ENCODE results near the gene ERI2. TPM values are rescaled to one million over a fixed set of nuclear protein-coding genes. Genes with fewer than 3 reads are reported as not detected.
"Not testable (repeated sequence)": the region's sequence is repeated elsewhere in the genome, so short reads cannot be mapped to it uniquely, and the experiment has no call there.

The ERI2 gene
- total RNA-seq, 1 donor from 2014 or later, result 18.6 TPM

DNA sequence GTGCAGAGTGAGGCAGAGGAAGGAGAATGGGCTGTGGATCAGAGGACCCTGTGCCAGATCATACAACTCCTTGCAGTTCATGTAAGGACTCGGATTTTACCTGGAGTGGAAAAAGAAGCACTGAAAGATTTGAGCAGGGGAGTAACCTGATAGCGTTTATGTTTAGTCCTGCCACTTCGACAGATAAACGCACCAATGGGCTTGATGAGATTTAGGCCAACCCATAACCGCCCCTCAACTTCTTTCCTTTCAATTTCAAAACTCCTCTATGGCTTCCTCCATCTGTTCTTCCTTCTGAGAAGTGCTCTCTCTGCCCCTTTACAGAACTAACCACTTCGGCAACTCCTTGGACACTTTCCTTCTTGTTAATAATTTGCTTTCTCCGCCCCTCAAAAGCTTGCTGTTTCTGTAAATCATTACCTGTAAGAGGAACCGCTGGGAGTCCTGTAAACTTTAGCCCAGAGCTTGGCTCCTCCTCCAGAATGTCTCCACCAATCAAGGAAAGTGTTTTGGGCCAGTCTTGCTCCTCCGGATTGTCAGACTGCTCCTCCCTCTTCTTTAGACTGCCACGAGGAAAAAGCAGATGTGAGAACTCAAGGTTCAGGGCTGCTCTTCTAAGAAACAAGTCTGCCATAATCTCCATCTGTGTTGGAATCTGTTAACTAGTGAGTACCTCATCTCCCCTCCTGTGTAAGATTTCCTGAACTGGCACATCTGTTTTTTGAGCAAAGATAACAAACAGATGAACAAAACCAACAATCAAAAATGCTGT, 42.6 kb downstream of the ERI2 start, which contains the start of gene ACSM3:
Gene ACSM3 (plus strand): TSS at position 554 of the 772 bp plus-strand sequence. CDS start 6,021 bp downstream, outside the sequence.
- peak; percentile 91 for DNase-seq (ENCODE audit: low spot score)

DNA sequence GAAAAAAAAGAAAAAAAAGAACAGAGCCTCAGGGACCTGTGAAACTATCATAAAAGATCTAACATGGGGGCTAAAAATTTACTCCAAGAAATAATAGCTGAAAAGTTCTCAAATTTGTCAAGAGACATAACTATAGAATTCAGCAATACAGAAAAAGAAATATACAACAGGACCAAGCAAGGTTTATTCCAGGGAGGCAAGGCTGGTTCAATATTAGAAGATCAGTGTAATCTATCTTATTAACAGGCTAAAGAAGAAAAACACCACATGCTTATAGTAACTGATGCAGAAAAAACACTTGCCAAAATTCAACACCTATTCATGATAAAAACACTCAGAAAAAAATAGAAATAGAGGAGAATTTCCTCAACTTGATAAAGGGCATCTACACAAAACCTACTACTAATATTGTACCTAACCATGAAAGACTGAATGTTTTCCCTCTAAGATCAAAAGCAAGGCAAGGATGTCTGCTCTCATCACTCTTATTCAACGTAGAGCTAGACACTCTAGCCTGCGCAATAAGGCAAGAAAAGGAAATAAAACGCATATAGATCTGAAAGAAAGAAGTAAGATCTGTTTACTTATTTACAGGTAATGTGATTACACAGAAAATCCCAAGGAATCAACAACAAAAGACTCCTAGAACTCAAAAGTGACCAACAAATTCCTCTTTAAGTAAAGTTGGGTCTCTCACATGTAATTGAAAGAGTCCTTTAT, 43.7 kb downstream of the ERI2 start:
- no peak for DNase-seq (ENCODE audit: low spot score)

DNA sequence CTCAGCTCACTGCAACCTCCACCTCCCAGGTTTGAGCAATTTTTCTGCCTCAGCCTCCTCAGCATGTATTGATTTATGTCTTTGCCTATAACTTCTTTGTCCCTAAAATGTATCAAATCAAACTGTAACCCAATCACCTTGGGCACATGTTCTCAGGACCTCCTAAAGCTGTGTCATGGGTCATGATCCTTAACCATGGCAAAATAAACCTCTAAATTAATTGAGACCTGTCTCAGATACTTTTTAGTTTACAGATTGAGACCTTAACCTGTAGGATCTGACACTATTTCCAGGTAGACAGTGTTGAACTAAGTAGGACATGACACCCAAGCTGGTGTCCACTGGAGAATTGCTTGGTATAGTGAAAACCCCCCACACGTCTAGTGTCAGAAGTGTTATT, 45.1 kb downstream of the ERI2 start:
- DNase-seq (ENCODE audit: low spot score), result no peak

DNA sequence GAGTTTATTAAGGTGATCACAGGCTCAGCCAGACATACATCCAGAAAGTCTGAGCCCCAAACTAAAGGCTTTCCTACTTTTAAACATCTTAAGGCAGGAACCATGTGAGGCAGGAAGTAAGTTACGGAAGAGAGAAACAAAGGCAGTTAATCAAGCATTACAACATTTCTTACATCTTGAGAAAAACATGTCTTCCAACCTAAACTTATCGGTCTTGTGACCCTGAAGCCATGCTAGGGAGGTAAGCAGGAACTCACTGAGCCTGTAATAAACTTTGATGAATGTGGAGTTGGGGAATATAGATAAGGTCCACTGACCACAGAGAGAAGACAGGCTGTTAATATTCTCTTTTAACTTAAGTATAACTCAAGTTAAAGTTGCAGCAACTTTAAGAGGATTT, 45.9 kb downstream of the ERI2 start:
- no peak for DNase-seq (ENCODE audit: low spot score)

DNA sequence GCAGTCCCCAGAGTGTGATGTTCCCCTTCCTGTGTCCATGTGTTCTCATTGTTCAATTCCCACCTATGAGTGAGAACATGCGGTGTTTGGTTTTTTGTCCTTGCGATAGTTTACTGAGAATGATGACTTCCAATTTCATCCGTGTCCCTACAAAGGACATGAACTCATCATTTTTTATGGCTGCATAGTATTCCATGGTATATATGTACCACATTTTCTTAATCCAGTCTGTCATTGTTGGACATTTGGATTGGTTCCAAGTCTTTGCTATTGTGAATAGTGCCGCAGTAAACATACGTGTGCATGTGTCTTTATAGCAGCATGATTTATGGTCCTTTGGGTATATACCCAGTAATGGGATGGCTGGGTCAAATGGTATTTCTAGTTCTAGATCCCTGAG, 50.5 kb downstream of the ERI2 start:
- DNase-seq (ENCODE audit: low spot score), result not testable (repeated sequence)

DNA sequence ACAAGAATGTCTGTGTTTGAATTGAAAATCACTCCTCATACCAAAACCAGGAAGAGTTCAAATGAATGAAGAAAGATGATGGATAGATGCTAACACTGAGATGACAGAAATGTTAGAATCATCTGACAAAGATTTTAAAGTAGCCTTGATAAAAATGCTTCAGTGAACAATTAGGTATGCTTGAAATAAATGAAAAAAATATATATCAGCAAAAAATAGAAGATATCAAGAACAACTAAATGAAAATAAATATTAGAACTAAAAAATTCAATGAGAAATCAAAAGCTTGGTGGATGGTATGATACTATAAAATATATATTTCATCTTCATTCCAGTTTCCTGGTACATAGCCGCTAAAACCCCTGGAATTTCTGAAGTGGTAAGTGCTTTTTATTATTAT, 51.0 kb downstream of the ERI2 start:
- DNase-seq (ENCODE audit: low spot score), result no peak

DNA sequence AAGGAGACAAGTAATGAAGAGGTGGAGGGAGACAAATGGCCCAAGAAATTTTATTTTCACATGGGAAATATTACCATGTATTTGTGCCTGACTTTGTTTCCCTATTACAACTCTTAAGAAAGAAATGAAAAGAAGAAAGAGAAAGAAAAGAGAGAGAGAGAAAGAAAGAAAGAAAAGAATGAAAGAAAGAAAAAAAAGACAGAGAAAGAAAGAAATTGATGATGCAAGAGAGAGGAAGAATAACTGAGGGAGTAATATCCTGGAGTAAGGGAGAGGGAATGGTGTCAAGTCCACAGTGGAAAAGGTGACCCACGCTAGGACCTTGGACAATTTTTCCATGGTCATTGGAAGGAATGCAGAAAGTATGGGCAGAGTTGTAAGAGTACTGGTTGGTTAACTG, 52.5 kb downstream of the ERI2 start:
- DNase-seq (ENCODE audit: low spot score), result no peak

DNA sequence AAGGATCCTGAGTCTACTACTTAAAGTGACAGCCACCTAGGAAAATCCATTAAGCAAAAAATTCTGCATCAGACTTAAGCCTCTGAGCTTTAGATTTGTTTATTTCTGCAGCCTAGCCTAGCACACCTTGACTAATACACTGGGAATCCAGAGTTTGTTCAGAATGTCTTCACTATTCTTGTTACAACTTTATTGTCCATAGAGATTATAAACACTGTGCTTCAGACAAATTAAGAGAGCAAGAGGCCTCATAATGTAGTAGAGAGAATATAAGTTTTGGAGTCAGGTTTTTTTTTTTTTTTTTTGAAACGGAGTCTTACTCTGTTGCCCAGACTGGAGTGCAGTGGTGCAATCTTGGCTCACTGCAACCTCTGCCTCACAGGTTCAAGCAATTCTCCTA, 55.7 kb downstream of the ERI2 start:
- no peak for DNase-seq (ENCODE audit: low spot score)

DNA sequence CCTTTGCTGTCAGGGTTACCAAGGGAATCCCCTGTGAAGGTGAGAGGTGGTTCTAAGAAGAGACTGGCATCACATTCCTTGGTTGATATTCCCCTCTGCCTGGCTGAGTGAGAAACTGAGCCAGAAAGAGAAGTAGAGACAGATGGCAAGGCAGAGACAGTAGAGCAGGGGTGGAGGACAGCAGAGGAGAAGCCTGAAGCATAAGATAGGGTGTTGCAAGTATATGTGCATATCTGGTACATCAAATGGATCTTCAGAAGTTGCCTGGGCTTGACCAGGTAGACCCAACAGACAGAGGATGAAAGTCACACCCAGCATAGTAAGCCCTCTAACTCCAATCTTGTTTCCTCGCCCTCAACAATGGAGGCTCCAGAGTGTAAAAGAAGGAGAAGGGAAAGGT, 56.8 kb downstream of the ERI2 start:
- DNase-seq (ENCODE audit: low spot score), result no peak

DNA sequence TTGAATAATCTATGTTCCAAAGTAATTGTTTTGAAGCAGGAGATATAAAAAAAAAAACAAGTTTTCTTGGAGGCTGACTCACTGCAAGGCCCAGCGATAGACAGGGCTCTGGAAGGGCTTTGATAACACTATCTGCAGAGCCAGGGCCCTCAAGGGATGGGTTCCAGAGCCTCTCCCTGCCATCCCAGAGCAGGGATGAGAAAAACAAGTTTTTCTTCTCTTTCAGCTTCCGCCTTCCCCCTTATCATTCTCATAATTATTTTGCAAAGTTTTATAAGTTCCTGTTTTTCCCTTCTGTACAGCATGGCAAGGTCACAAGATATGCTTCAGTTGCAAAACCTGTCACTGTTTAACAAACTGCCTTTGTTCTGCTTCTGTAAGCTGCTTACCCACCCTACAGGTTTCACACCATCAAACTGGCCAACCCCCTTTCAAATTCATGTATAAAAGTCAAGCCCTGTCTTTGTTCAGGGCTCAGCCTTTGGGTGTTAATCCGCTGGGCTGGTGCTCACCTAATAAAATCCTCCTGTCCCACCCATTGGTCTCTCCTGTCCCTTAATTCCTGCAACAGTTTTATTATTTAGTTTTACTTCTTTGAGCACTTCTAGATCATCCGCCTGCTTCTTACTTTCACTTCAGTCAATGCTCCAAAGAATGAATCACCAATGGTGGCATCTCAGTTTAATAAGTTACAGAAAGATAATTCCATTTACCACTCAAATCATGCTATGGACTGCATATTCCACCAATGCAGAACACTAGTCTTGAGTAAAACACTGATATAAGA, 59.0 kb downstream of the ERI2 start:
- DNase-seq (ENCODE audit: low spot score), result no peak

DNA sequence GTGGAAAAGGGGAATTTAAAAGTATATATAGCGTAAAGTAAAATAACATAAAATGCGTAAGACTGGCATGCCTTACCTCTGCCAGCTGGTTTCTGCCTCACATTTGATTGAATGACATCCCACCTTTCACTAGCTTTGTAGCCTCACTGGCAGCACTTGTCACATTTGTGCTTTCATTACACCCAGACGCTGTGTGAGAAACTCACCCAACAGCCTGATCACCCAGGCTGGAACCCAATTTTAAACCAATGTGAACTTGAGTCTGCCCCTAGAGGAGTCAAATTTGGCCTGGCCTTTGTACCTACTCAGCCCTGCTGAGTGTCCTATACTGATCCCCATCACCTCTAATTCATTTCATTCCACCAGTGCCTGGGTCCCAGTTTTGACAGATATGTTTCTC, 59.8 kb downstream of the ERI2 start:
- no peak for DNase-seq (ENCODE audit: low spot score)

Other genes starting within 250 kb of the ERI2 start
- gene ACSM2B, start 230.1 kb downstream of the ERI2 start, total RNA-seq, result 0.17 TPM
- 0.20 TPM for gene ACSM1, start 108.8 kb downstream of the ERI2 start, total RNA-seq
- gene THUMPD1, start 64.7 kb downstream of the ERI2 start, total RNA-seq, result 40.7 TPM
- 11.0 TPM for gene ACSM3, start 42.5 kb downstream of the ERI2 start, total RNA-seq
- 2.2 TPM for gene REXO5, start 55 bp upstream of the ERI2 start, total RNA-seq
- gene DCUN1D3, start 93.9 kb upstream of the ERI2 start, total RNA-seq, result 22.2 TPM
- 28.6 TPM for gene LYRM1, start 94.3 kb upstream of the ERI2 start, total RNA-seq

Measured in mucosa of gallbladder (tissue), 1 donor.